Dedifferentiated amniotic fluid mesenchymal stem cell (primary cell): ENCODE data around the gene POLR1A.

Experiments
- DNase-seq: peaks from one replicate; pipeline ENCODE4 v3.0.0-alpha.2; 2016; ENCODE audit errors: extremely low spot score

Gene POLR1A

GRCh38 chr2:86065512-86065911, 40.2 kb downstream of the POLR1A start:
- peak; percentile 62 for DNase-seq

- DNase-seq, result no peak
These were observed 41.7 kb downstream of the POLR1A start for GRCh38 chr2:86064006-86064405.

- no peak for DNase-seq
These were observed 43.6 kb downstream of the POLR1A start for GRCh38 chr2:86062043-86062442.

GRCh38 chr2:86056590-86057331, 48.9 kb downstream of the POLR1A start:
- no peak for DNase-seq

- DNase-seq, result no peak
These were observed 50.4 kb downstream of the POLR1A start for GRCh38 chr2:86055314-86055713.

GRCh38 chr2:86054535-86055082, 51.1 kb downstream of the POLR1A start:
- no peak for DNase-seq

GRCh38 chr2:86053166-86053565, 52.5 kb downstream of the POLR1A start:
- no peak for DNase-seq

- no peak for DNase-seq
These were observed 53.0 kb downstream of the POLR1A start for GRCh38 chr2:86052676-86053075.

GRCh38 chr2:86052265-86052664, 53.4 kb downstream of the POLR1A start:
- DNase-seq, result no peak

- no peak for DNase-seq
These were observed 55.4 kb downstream of the POLR1A start for GRCh38 chr2:86050301-86050700.

GRCh38 chr2:86049529-86049928, 56.2 kb downstream of the POLR1A start:
- no peak for DNase-seq

- no peak for DNase-seq
These were observed 56.8 kb downstream of the POLR1A start for GRCh38 chr2:86048888-86049287.

GRCh38 chr2:86048383-86048701, 57.3 kb downstream of the POLR1A start:
- DNase-seq, result no peak

- DNase-seq, result no peak
These were observed 57.9 kb downstream of the POLR1A start for GRCh38 chr2:86047575-86048382.

GRCh38 chr2:86045541-86045940, 60.1 kb downstream of the POLR1A start:
- DNase-seq, result no peak

- DNase-seq, result no peak
These were observed 61.1 kb downstream of the POLR1A start for GRCh38 chr2:86044614-86045013.

- no peak for DNase-seq
These were observed 61.6 kb downstream of the POLR1A start for GRCh38 chr2:86044045-86044444.

- no peak for DNase-seq
These were observed 63.2 kb downstream of the POLR1A start for GRCh38 chr2:86042256-86043168.

- DNase-seq, result no peak
These were observed 65.6 kb downstream of the POLR1A start for GRCh38 chr2:86039963-86040655.

- DNase-seq, result no peak
These were observed 66.3 kb downstream of the POLR1A start for GRCh38 chr2:86039178-86039962.
